Small intestine (tissue), 7 donors: ENCODE results near the gene FADD. TPM values are rescaled to one million over a fixed set of nuclear protein-coding genes. Genes with fewer than 3 reads are reported as not detected.

Experiments
- DNase-seq, 2 donors: peaks; one replicate each; pipeline versions ENCODE4 v3.0.0 to v3.0.0-alpha.2; 2013
- FAIRE-seq: peaks from 2 replicates; lab custom pipeline; 2012; peaks lifted over from hg19 to GRCh38; lab: Jason Lieb, UNC
- H3K27ac ChIP-seq, 3 donors: one replicate each; pipeline ENCODE4 v1.5.1; 2013; ENCODE audit warnings: low read length in 2 of 3, mild to moderate bottlenecking in 2 of 3, control low read depth in 1 of 3, inconsistent platforms in 1 of 3, low read depth in 1 of 3, moderate library complexity in 1 of 3
- H3K27me3 ChIP-seq, 3 donors: one replicate each; pipeline ENCODE4 v1.6.1; 2013; ENCODE audit warnings: low read length in 3 of 3, inconsistent platforms in 1 of 3; ENCODE audit not compliant: control insufficient read depth in 3 of 3, insufficient read depth in 3 of 3
- H3K36me3 ChIP-seq, 3 donors: one replicate each; pipeline ENCODE4 v1.6.1; 2013; ENCODE audit warnings: low read length in 3 of 3, inconsistent platforms in 1 of 3, low read depth in 1 of 3, mild to moderate bottlenecking in 1 of 3, moderate library complexity in 1 of 3; ENCODE audit not compliant: control insufficient read depth in 3 of 3, insufficient read depth in 2 of 3
- H3K4me1 ChIP-seq, 3 donors: one replicate each; pipeline ENCODE4 v1.6.1; 2013; ENCODE audit warnings: low read length in 2 of 3, inconsistent platforms in 1 of 3, low read depth in 1 of 3, mild to moderate bottlenecking in 1 of 3, moderate library complexity in 1 of 3; ENCODE audit not compliant: control insufficient read depth in 3 of 3, insufficient read depth in 2 of 3
- H3K4me3 ChIP-seq, 3 donors: one replicate each; pipeline ENCODE4 v1.5.1; 2013; ENCODE audit warnings: low read length in 3 of 3, control low read depth in 1 of 3, inconsistent platforms in 1 of 3, low read depth in 1 of 3, mild to moderate bottlenecking in 1 of 3, moderate library complexity in 1 of 3
- H3K9me3 ChIP-seq, 2 donors: one replicate each; pipeline ENCODE4 v1.6.1; 2013; ENCODE audit warnings: low read depth in 1 of 2, low read length in 1 of 2; ENCODE audit not compliant: control insufficient read depth in 2 of 2, insufficient read depth in 1 of 2
- WGBS, 3 donors: extraction: QIAGEN DNeasy Blood & Tissue Kit; methylation state at CpG; one replicate each; pipeline ENCODE4 v1.1.7; 2013; 5-methylcytosine and 5-hydroxymethylcytosine counted together
- polyA plus RNA-seq, 4 donors: library from polyadenylated mRNA; stranded (reverse) in 3 of 4; unstranded in 1 of 4; fragments of 200-250 nt in 3 of 4; fragments of 120-200 nt in 1 of 4; gene quantifications; one replicate each; pipeline versions ENCODE4 v1.2.1 to v1.2.3, GENCODE V29; 2013
- donor health status: healthy with polysubstance abuse.
- donor health status: control.
- donor health status: control.
- donor health status: Bipolar disorder and iron deficiency.
- donor health status: healthy.

FADD gene
- polyA plus RNA-seq, 4 donors, result 20.2 to 32.7 (median 30.0) TPM

DNA sequence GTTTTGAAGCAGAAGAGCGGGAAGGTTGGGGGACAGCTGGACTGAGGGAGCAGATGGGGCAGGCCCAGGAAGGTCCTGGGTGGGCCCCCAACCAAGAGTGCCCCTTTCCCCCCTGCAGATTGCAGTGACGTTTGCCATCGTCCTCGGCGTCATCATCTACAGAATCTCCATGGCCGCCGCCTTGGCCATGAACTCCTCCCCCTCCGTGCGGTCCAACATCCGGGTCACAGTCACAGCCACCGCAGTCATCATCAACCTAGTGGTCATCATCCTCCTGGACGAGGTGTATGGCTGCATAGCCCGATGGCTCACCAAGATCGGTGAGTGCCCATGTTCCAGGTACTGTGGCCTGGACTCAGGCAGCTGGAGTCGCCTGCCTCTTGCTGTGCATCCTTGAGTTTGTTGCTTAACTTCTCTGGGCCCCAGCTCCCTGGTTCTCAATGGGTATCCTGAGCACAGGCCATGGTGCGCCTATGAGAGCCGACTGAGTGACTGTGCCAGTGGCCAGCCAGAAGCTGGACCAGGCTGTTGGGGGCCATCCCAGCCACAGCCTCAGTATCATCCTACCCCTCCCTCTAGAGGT, 42.0 kb upstream of the FADD start:
- WGBS, 3 donors, result 88 to 91% (median 88%) methylated on average over 17 of the region's 17 CpGs
- DNase-seq (no peak), FAIRE-seq (no peak)
- H3K27ac ChIP-seq, result no peak overlapping the region
- H3K4me3 ChIP-seq, result no peak overlapping the region
- peaks cover 0 to 1% (median 0%) of the 10 kb centered on the region in 3 donors for H3K27me3 ChIP-seq
- no peaks in the 10 kb centered on the region for H3K4me1 ChIP-seq
- peaks cover 0 to 3% of the 10 kb centered on the region in 2 donors for H3K9me3 ChIP-seq
- H3K36me3 ChIP-seq, result no peaks in the 10 kb centered on the region

DNA sequence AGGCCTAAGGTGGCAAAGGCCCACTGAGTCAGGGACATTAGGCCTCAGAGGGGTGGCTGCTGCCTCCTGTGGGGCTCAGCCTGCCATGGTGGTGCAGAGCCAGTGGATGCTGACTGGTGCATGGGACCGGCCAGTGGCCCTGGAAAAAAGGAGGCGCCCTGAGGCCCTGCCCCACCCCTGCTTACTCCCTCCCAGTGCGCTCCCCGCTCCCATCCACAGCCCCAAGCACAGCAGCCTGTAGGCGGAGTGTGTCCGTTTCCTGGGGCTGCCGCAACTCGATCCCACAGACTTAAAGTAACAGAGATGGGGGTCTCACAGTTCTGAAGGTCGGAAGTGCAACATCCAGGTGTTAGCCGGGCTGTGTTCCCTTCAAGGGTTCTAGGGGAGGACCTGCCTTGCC, 38.4 kb upstream of the FADD start:
- FAIRE-seq (no peak), DNase-seq (no peak)
- Histone ChIP-seq H3K36me3 (no peaks in the 10 kb centered on the region), H3K4me1 (no peaks in the 10 kb centered on the region), H3K27me3 (peaks cover 0 to 2% (median 0%) of the 10 kb centered on the region in 3 donors), H3K9me3 (no peaks in the 10 kb centered on the region), H3K27ac (no peak overlapping the region), H3K4me3 (no peak overlapping the region)
- 83 to 86% (median 86%) methylated on average over 10 of the region's 10 CpGs for WGBS, 3 donors

DNA sequence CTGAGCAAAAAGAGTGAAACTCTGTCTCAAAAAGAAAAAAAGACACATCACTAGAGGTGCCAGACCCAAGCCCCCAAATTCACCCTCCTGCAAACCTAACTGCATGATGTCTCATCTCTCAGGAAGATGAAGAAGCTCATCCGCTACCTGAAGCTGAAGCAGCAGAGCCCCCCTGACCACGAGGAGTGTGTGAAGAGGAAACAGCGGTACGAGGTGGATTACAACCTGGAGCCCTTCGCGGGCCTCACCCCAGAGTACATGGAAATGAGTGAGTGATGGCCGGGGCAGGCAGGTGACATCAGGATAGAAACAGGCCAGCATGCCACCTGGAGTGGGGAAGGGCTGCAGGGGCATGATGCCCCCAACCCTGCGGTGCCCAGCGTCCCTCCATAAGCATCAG, 36.0 kb upstream of the FADD start:
- FAIRE-seq (no peak), DNase-seq (no peak)
- no peaks in the 10 kb centered on the region for H3K36me3 ChIP-seq
- WGBS, 3 donors, result 72 to 84% (median 77%) methylated on average over 8 to 9 of the region's 9 CpGs
- H3K4me1 ChIP-seq, result no peaks in the 10 kb centered on the region
- H3K27ac ChIP-seq, result no peak overlapping the region
- H3K9me3 ChIP-seq, result no peaks in the 10 kb centered on the region
- H3K27me3 ChIP-seq, result peaks cover 0 to 2% (median 0%) of the 10 kb centered on the region in 3 donors
- H3K4me3 ChIP-seq, result no peak overlapping the region

DNA sequence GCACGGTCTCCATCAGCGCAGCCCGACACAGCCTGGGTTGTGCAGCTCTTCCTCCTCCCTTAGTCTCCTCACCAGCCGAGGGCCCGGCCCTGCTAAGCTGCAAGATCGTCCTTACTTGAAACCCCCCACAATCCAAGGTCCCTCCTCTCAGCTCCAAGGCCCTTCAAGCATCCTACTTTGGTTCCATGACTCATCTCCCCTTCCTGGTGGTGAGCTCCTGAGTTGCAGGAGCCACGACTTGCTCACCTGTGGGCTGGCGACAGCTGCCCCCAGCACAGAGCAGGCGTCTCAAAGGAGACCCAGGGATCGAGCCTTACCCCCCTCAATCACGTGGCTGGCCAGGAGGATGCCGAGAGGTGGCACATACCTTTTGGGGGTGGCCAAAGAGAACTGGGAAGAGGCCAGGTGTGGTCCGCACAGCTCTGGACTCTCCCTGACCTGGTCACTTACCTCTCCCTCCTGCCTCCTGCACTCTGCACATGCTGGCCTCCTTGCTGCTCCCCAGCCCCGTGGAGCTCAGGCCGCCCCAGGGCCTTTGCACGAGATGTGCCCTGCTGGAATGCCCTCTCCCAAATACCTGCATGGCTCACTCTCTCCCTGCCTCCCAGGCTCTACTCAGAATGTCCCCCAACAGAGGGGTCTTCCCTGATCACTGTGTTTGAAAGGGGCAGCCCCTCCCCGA, 35.2 kb upstream of the FADD start:
- H3K4me1 ChIP-seq, result no peaks in the 10 kb centered on the region
- 80 to 88% (median 82%) methylated on average over 16 to 17 of the region's 17 CpGs for WGBS, 3 donors
- FAIRE-seq (no peak), DNase-seq (no peak)
- H3K27me3 ChIP-seq, result peaks cover 0 to 2% (median 0%) of the 10 kb centered on the region in 3 donors
- no peak overlapping the region for H3K4me3 ChIP-seq
- no peaks in the 10 kb centered on the region for H3K36me3 ChIP-seq
- no peak overlapping the region for H3K27ac ChIP-seq
- no peaks in the 10 kb centered on the region for H3K9me3 ChIP-seq

DNA sequence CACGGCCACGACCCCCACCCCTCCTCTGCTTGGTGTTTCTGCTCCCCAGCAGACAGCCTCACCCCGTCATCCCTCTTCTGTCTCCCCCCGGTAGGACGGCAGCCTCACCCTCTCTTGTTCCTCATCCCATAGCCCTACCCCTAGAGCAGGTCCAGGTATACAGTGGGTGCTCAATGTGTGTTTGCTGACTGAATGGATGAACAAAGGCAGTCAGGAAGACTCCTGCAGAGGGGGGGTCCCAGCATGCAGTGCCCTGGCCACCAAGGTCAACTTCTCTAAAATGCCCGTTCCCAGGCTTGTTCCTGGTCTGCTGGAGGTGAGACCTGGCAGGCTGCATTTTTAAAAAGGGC, 34.7 kb upstream of the FADD start:
- no peak for FAIRE-seq

DNA sequence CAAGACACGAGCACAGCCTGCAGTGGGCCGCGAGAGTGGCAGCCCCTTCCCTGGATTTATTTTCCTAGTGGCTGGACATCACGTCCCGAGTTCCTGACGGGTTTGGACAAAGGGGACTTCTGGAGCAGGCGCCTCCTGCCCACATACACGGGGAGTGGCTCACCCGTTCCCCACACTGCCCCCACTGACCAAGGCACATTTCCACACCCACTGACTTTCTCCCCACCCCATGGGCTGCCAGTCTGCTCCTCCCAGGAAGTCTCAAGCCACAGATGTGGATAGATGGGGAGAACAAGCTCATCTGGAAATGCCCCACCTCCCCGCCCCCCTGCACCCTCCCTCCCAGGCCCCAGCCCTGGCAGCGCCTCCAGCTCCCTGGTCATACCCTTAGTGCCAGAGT, 34.0 kb upstream of the FADD start:
- H3K9me3 ChIP-seq, result no peaks in the 10 kb centered on the region
- FAIRE-seq (no peak), DNase-seq (no peak)
- 49 to 62% (median 56%) methylated on average over 11 of the region's 11 CpGs for WGBS, 3 donors
- no peaks in the 10 kb centered on the region for H3K4me1 ChIP-seq
- no peaks in the 10 kb centered on the region for H3K36me3 ChIP-seq
- no peak overlapping the region for H3K4me3 ChIP-seq
- H3K27me3 ChIP-seq, result peaks cover 0 to 2% (median 0%) of the 10 kb centered on the region in 3 donors
- no peak overlapping the region for H3K27ac ChIP-seq

More for the DNA sequence above, 34.7 kb upstream of the FADD start:
- Histone ChIP-seq H3K9me3 (no peaks in the 10 kb centered on the region), H3K4me3 (no peak overlapping the region), H3K4me1 (no peaks in the 10 kb centered on the region), H3K27me3 (peaks cover 0 to 2% (median 0%) of the 10 kb centered on the region in 3 donors), H3K36me3 (no peaks in the 10 kb centered on the region), H3K27ac (no peak overlapping the region)
- WGBS, 3 donors, result 72 to 89% (median 77%) methylated on average over 6 of the region's 6 CpGs
- no peak for DNase-seq

DNA sequence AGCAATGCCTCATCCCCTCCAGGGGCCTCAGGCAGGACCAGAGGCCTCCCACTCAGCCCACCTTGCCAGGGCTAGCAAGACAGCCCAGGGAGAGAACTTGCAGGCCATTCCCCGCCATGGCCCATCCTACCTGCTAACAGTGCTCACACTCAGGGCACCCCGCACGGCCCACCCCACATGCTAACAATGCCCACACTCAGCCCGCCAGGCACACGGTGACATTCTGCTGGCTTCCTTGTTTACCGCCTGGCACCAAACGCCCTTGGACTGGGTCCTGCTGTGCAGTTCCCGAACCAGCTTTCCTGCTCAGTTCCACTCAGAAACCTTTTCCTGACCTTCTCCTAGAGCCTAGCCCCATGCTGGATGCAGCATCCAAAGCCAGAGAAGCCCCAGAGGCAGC, 33.5 kb upstream of the FADD start:
- Histone ChIP-seq H3K36me3 (no peaks in the 10 kb centered on the region), H3K4me3 (no peak overlapping the region), H3K27me3 (peaks cover 0 to 2% (median 0%) of the 10 kb centered on the region in 3 donors), H3K9me3 (no peaks in the 10 kb centered on the region), H3K27ac (no peak overlapping the region), H3K4me1 (no peaks in the 10 kb centered on the region)
- DNase-seq, result no peak
- no peak for FAIRE-seq
- WGBS, 3 donors, result 62 to 86% (median 73%) methylated on average over 7 to 8 of the region's 8 CpGs

DNA sequence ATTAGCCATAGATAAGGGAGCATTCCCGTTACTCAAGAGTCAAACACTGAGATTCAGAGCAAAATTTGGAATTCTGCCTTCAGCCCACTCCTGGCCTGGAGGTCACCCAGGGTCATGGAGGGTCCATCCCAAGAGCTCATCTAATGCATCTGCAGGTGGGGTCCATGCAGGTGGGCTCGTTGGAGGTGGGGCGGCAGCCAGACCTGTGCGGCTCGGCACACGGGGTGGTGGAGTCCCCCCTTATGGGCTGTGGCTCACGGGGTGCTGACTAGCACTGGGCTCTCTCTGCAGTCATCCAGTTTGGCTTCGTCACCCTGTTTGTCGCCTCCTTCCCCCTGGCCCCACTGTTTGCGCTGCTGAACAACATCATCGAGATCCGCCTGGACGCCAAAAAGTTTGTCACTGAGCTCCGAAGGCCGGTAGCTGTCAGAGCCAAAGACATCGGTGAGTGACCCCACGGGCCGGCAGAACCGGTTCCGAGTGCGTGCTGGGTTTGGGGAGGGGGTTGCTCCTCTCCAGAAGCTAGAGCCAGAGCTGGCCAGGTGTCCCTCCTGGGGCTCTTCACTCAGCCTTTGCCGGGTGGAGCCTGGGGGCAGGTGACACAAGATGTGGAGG, 32.4 kb upstream of the FADD start:
- DNase-seq (no peak), FAIRE-seq (no peak)
- 84 to 89% (median 88%) methylated on average over 22 of the region's 22 CpGs for WGBS, 3 donors
- H3K27me3 ChIP-seq, result peaks cover 0 to 2% (median 0%) of the 10 kb centered on the region in 3 donors
- H3K9me3 ChIP-seq, result no peaks in the 10 kb centered on the region
- H3K4me1 ChIP-seq, result no peaks in the 10 kb centered on the region
- H3K27ac ChIP-seq, result no peak overlapping the region
- no peaks in the 10 kb centered on the region for H3K36me3 ChIP-seq
- no peak overlapping the region for H3K4me3 ChIP-seq
